CD8-positive, alpha-beta memory T cell (primary cell): ENCODE measurements around the gene ATP13A3. TPM values are rescaled to one million over a fixed set of nuclear protein-coding genes. Genes with fewer than 3 reads are reported as not detected.

Experiments used
- CTCF ChIA-PET: fragments of 350-600 bp; sonication (Branson Sonifier 250); formaldehyde crosslinking; loops from one replicate; lab custom pipeline; 2021; ENCODE audit warnings: antibody characterized with exemption; lab: Charles Lee
- POLR2A ChIA-PET: fragments of 350-600 bp; sonication (Branson Sonifier 250); formaldehyde crosslinking; loops from one replicate; lab custom pipeline; 2021; ENCODE audit warnings: antibody characterized with exemption; lab: Charles Lee
- DNase-seq, 5 donors: peaks; one replicate each; pipeline versions ENCODE4 v3.0.0 to v3.0.0-alpha.2; 2020 to 2022; ENCODE audit warnings: mixed read lengths in 1 of 5
- H3K27ac ChIP-seq: one replicate; pipeline ENCODE4 v1.7.0; 2013; ENCODE audit warnings: low read depth, mild to moderate bottlenecking, low read length, moderate library complexity
- H3K27me3 ChIP-seq: 2 replicates; pipeline ENCODE4 v1.7.0; 2013; ENCODE audit warnings: low read length, mild to moderate bottlenecking; ENCODE audit not compliant: insufficient read depth, poor library complexity, severe bottlenecking
- H3K36me3 ChIP-seq: 2 replicates; pipeline ENCODE4 v1.7.0; 2013; ENCODE audit warnings: mild to moderate bottlenecking, low read length, moderate library complexity; ENCODE audit not compliant: insufficient read depth
- H3K4me1 ChIP-seq: 2 replicates; pipeline ENCODE4 v1.7.0; 2013; ENCODE audit warnings: mild to moderate bottlenecking, low read length, moderate library complexity; ENCODE audit not compliant: insufficient read depth
- H3K4me3 ChIP-seq: 2 replicates; pipeline ENCODE4 v1.7.0; 2013; ENCODE audit warnings: mild to moderate bottlenecking, low read length
- H3K9me3 ChIP-seq: 2 replicates; pipeline ENCODE4 v1.7.0; 2013; ENCODE audit warnings: mild to moderate bottlenecking, low read length
- H3K27ac Mint-ChIP-seq, 8 donors: one replicate each; pipeline ENCODE4 v1.8.0; 2020 to 2021; ENCODE audit warnings: mixed read lengths in 8 of 8, mild to moderate bottlenecking in 6 of 8, inconsistent platforms in 3 of 8, moderate library complexity in 3 of 8
- H3K27me3 Mint-ChIP-seq, 2 donors: one replicate each; pipeline ENCODE4 v1.8.0; 2020 to 2021; ENCODE audit warnings: mixed read lengths in 2 of 2, mild to moderate bottlenecking in 1 of 2, moderate library complexity in 1 of 2
- H3K36me3 Mint-ChIP-seq, 3 donors: one replicate each; pipeline ENCODE4 v1.8.0; 2020 to 2021; ENCODE audit warnings: mixed read lengths in 3 of 3, inconsistent platforms in 1 of 3, mild to moderate bottlenecking in 1 of 3
- H3K4me1 Mint-ChIP-seq, 3 donors: one replicate each; pipeline ENCODE4 v1.8.0; 2020 to 2021; ENCODE audit warnings: mixed read lengths in 3 of 3, inconsistent platforms in 1 of 3, mild to moderate bottlenecking in 1 of 3
- H3K4me3 Mint-ChIP-seq, 7 donors: one replicate each; pipeline ENCODE4 v1.8.0; 2020 to 2021; ENCODE audit warnings: mixed read lengths in 7 of 7, mild to moderate bottlenecking in 6 of 7, moderate library complexity in 4 of 7, inconsistent platforms in 2 of 7
- H3K9me3 Mint-ChIP-seq, 5 donors: one replicate each; pipeline ENCODE4 v1.8.0; 2020 to 2022; ENCODE audit warnings: mixed read lengths in 5 of 5, mild to moderate bottlenecking in 3 of 5, moderate library complexity in 2 of 5, inconsistent platforms in 1 of 5
- polyA plus RNA-seq: library from polyadenylated mRNA; unstranded; fragments of 300-500 nt; fragmentation: Illumina TruSeq; gene quantifications from one replicate; pipeline ENCODE4 v1.2.3, GENCODE V29; 2021
- total RNA-seq, 2 experiments: library from RNA; stranded (reverse); gene quantifications; one replicate each; pipeline ENCODE4 v1.2.3, GENCODE V29; 2021

ATP13A3 gene
- total and polyA plus RNA-seq, 3 experiments from 2014 or later, result 10.5 to 165 (median 144) TPM

DNA sequence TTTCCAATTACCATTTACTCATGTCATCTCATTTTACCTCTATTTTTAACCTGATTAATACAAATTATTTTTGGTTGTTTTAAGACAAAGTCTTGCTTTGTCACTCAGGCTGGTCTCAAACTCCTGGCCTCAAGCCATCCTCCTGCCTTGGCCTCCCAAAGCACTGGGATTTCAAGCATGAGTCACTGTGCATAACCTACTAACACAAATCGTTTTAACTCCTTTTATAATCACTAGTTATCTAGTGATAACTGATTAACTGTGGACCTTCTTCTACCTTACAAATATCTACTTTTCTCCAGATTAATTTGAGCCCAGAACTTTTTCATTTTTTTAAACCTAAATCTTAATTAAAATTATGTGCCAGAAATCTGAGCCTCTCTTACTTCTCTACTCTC, 4.6 kb downstream of the ATP13A3 start:
- POLR2A ChIA-PET, result no interaction called here
- H3K4me3 ChIP-seq, result no peak overlapping the region
- no peak overlapping the region for H3K27ac ChIP-seq
- peaks cover 0 to 16% (median 2%) of the 10 kb centered on the region in 3 donors for H3K36me3 Mint-ChIP-seq
- no peaks in the 10 kb centered on the region for H3K9me3 Mint-ChIP-seq
- H3K27me3 ChIP-seq, result no peaks in the 10 kb centered on the region
- H3K27ac Mint-ChIP-seq, result peak overlapping the region in 1 of 8 donors; percentile 76
- CTCF ChIA-PET, result no interaction called here
- no peaks in the 10 kb centered on the region for H3K27me3 Mint-ChIP-seq
- no peak for DNase-seq
- peaks cover 16% of the 10 kb centered on the region for H3K4me1 ChIP-seq
- H3K4me1 Mint-ChIP-seq, result peaks cover 27 to 51% (median 47%) of the 10 kb centered on the region in 3 donors
- H3K9me3 ChIP-seq, result no peaks in the 10 kb centered on the region
- no peak overlapping the region for H3K4me3 Mint-ChIP-seq
- peaks cover 4% of the 10 kb centered on the region for H3K36me3 ChIP-seq

GRCh38 chr3:194481525-194482195, 5.1 kb downstream of the ATP13A3 start:
- Histone ChIP-seq H3K27me3 (no peaks in the 10 kb centered on the region), H3K9me3 (no peaks in the 10 kb centered on the region), H3K4me3 (no peak overlapping the region), H3K4me1 (peaks cover 21% of the 10 kb centered on the region), H3K36me3 (peaks cover 4% of the 10 kb centered on the region), H3K27ac (no peak overlapping the region)
- H3K27me3 Mint-ChIP-seq, result no peaks in the 10 kb centered on the region
- peaks cover 0 to 13% (median 2%) of the 10 kb centered on the region in 3 donors for H3K36me3 Mint-ChIP-seq
- H3K9me3 Mint-ChIP-seq, result no peaks in the 10 kb centered on the region
- DNase-seq, result no peak
- CTCF ChIA-PET, result no interaction called here
- H3K4me3 Mint-ChIP-seq, result no peak overlapping the region
- POLR2A ChIA-PET, result no interaction called here
- peaks cover 25 to 49% (median 43%) of the 10 kb centered on the region in 3 donors for H3K4me1 Mint-ChIP-seq
- no peak overlapping the region for H3K27ac Mint-ChIP-seq

- Histone ChIP-seq H3K27me3 (no peaks in the 10 kb centered on the region), H3K4me1 (peaks cover 24% of the 10 kb centered on the region), H3K27ac (no peak overlapping the region), H3K4me3 (no peak overlapping the region), H3K36me3 (peaks cover 4% of the 10 kb centered on the region), H3K9me3 (no peaks in the 10 kb centered on the region)
- POLR2A ChIA-PET, result interaction anchor here (0.7 kb wide), 1 partner anchor 101 kb away, joined by 3 read pairs; no protein-coding TSS in a partner anchor
- Mint-ChIP-seq H3K36me3 (peaks cover 0 to 13% (median 2%) of the 10 kb centered on the region in 3 donors), H3K27ac (no peak overlapping the region), H3K27me3 (no peaks in the 10 kb centered on the region), H3K4me3 (no peak overlapping the region), H3K9me3 (no peaks in the 10 kb centered on the region), H3K4me1 (peaks cover 25 to 49% (median 43%) of the 10 kb centered on the region in 3 donors)
- CTCF ChIA-PET, result no interaction called here
- DNase-seq, result no peak
These were observed 5.7 kb downstream of the ATP13A3 start for GRCh38 chr3:194481103-194481502.

GRCh38 chr3:194476784-194477183, 10.0 kb downstream of the ATP13A3 start:
- H3K9me3 Mint-ChIP-seq, result no peaks in the 10 kb centered on the region
- CTCF ChIA-PET, result interaction anchor here (0.6 to 0.8 kb wide), 2 partner anchors 14 to 79 kb away, joined by 3 read pairs; no protein-coding TSS in a partner anchor

DNA sequence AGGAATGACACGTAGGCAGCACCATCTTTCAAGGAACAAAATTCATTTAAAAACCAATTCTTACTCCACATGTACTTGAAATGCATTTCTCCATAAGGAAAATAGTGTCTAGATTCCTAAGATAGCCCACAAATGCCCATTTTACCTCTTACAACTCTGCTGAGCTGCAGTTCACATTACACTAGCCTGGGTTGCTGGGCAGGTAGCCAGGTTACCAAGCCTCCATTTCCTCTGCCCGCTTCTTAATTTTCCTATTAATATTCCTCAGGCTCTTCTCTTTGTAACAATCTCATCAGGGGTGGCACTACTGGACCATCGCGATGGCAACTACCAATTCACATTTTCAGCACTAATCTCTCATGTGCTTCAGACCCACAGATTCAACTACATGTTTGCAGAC, 10.8 kb downstream of the ATP13A3 start:
- ChIA-PET POLR2A (no interaction called here), CTCF (interaction anchor here (0.8 kb wide), 1 partner anchor 80 kb away, joined by 3 read pairs; no protein-coding TSS in a partner anchor)
- H3K9me3 ChIP-seq, result no peaks in the 10 kb centered on the region
- H3K27ac ChIP-seq, result no peak overlapping the region
- H3K36me3 Mint-ChIP-seq, result no peaks in the 10 kb centered on the region
- peaks cover 19 to 24% (median 20%) of the 10 kb centered on the region in 3 donors for H3K4me1 Mint-ChIP-seq
- no peak overlapping the region for H3K4me3 ChIP-seq
- H3K36me3 ChIP-seq, result peaks cover 4% of the 10 kb centered on the region
- no peaks in the 10 kb centered on the region for H3K9me3 Mint-ChIP-seq
- H3K4me1 ChIP-seq, result peaks cover 8% of the 10 kb centered on the region
- H3K27me3 Mint-ChIP-seq, result no peaks in the 10 kb centered on the region
- peak overlapping the region in 1 of 8 donors; percentile 12 for H3K27ac Mint-ChIP-seq
- DNase-seq, result no peak
- H3K27me3 ChIP-seq, result no peaks in the 10 kb centered on the region
- no peak overlapping the region for H3K4me3 Mint-ChIP-seq

More at GRCh38 chr3:194476784-194477183, 10.0 kb downstream of the ATP13A3 start:
- H3K4me1 Mint-ChIP-seq, result peaks cover 23 to 31% (median 26%) of the 10 kb centered on the region in 3 donors
- POLR2A ChIA-PET, result no interaction called here
- no peak overlapping the region for H3K4me3 ChIP-seq
- no peaks in the 10 kb centered on the region for H3K9me3 ChIP-seq
- H3K4me1 ChIP-seq, result peaks cover 8% of the 10 kb centered on the region
- no peak overlapping the region for H3K27ac Mint-ChIP-seq
- H3K36me3 Mint-ChIP-seq, result peaks cover 0 to 2% (median 0%) of the 10 kb centered on the region in 3 donors
- H3K27me3 ChIP-seq, result no peaks in the 10 kb centered on the region
- H3K36me3 ChIP-seq, result peaks cover 4% of the 10 kb centered on the region
- no peak overlapping the region for H3K27ac ChIP-seq
- H3K27me3 Mint-ChIP-seq, result no peaks in the 10 kb centered on the region
- DNase-seq, result no peak
- no peak overlapping the region for H3K4me3 Mint-ChIP-seq

- no peak for DNase-seq
- CTCF ChIA-PET, result interaction anchor here (1.5 kb wide), 1 partner anchor 9 kb away, joined by 4 read pairs; no protein-coding TSS in a partner anchor
- Mint-ChIP-seq H3K4me3 (no peak overlapping the region), H3K9me3 (no peaks in the 10 kb centered on the region), H3K36me3 (no peaks in the 10 kb centered on the region), H3K27ac (peak overlapping the region in 4 of 8 donors; percentile 12 to 29 (median 17)), H3K27me3 (no peaks in the 10 kb centered on the region), H3K4me1 (peaks cover 16 to 25% (median 18%) of the 10 kb centered on the region in 3 donors)
- POLR2A ChIA-PET, result no interaction called here
- Histone ChIP-seq H3K27ac (no peak overlapping the region), H3K4me1 (peaks cover 8% of the 10 kb centered on the region), H3K36me3 (peaks cover 4% of the 10 kb centered on the region), H3K27me3 (no peaks in the 10 kb centered on the region), H3K4me3 (no peak overlapping the region), H3K9me3 (no peaks in the 10 kb centered on the region)
These were observed 11.5 kb downstream of the ATP13A3 start for GRCh38 chr3:194475138-194475932.

- no peaks in the 10 kb centered on the region for H3K9me3 Mint-ChIP-seq
- POLR2A ChIA-PET, result no interaction called here
- H3K4me1 ChIP-seq, result peaks cover 8% of the 10 kb centered on the region
These were observed 12.1 kb downstream of the ATP13A3 start for GRCh38 chr3:194474675-194475074.

More at GRCh38 chr3:194474675-194475074, 12.1 kb downstream of the ATP13A3 start:
- no peak overlapping the region for H3K4me3 ChIP-seq
- Mint-ChIP-seq H3K4me1 (peaks cover 9 to 18% (median 13%) of the 10 kb centered on the region in 3 donors), H3K27ac (peak overlapping the region in 3 of 8 donors; percentile 13 to 38 (median 24)), H3K36me3 (no peaks in the 10 kb centered on the region), H3K27me3 (no peaks in the 10 kb centered on the region), H3K4me3 (no peak overlapping the region)
- CTCF ChIA-PET, result interaction anchor here (1.5 kb wide), 1 partner anchor 9 kb away, joined by 4 read pairs; no protein-coding TSS in a partner anchor
- no peaks in the 10 kb centered on the region for H3K27me3 ChIP-seq
- H3K36me3 ChIP-seq, result peaks cover 4% of the 10 kb centered on the region
- no peaks in the 10 kb centered on the region for H3K9me3 ChIP-seq
- H3K27ac ChIP-seq, result no peak overlapping the region
- no peak for DNase-seq
